LNCaP clone FGC (cell line): ENCODE measurements around the gene TSGA10IP.

Experiments
- DNase-seq: peaks from one replicate; pipeline ENCODE4 v3.0.0-alpha.2; 2011; ENCODE audit warnings: low read depth
- H3K4me3 ChIP-seq: 2 replicates; pipeline ENCODE4 v1.5.1; 2011; ENCODE audit warnings: mild to moderate bottlenecking, low read depth, low read length, control low read depth
- CTCF ChIP-seq: IDR thresholded peaks from 2 replicates; pipeline ENCODE4 v1.5.1; 2012; ENCODE audit warnings: mild to moderate bottlenecking; ENCODE audit not compliant: control insufficient read depth, insufficient read depth; ENCODE audit errors: extremely low read depth

Gene TSGA10IP

GRCh38 chr11:65965986-65966762 is 20.9 kb downstream of the TSGA10IP start:
- no peak for TF ChIP-seq CTCF
- DNase-seq, result no peak
- H3K4me3 ChIP-seq, result no peak overlapping the region

- DNase-seq, result no peak
- no peak overlapping the region for H3K4me3 ChIP-seq
- TF ChIP-seq CTCF, result no peak
Observed at GRCh38 chr11:65967329-65967934, 22.2 kb downstream of the TSGA10IP start.

DNA sequence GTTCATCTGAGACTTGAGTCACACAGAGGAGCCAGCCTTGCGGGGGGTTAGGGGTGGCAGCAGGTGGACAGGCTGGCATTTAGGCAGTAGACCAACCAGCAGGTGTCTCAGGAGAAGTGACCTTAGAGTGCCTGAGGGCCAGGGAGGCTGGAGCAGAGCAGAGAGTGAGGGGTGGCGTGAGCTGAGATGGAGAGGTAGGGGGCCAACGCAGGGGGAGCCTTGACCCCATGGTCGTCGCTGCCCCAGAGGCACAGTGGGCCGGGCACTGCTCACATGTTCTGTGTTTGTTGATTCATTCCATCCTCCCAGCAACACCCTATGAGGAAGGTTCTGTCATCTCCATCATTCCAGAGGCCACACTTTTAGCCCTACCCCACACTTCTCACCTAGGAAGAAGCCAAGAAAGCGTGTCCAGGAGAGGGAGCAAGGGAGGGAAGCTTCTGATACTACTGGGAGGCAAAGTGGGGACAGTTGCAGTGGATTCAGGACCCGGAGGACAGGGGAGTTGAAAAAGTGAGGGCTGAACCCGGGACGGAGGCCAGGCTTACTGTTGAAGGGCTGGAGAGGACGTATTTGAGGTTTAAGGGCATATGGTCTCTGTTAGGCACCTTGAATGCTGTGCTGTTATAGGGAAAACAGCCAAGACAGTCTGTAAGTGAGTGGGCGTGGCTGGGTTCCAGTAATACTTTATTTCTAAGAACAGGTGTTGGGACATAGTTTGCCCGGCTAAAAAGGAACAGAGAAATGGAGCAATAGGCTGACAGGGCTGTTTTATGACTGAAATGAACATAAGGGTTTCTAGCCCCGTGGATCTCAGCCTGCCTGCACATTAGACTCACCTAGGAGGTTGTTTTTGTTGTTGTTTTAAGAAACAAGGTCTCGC is 23.6 kb downstream of the TSGA10IP start:
- no peak overlapping the region for H3K4me3 ChIP-seq
- no peak for DNase-seq
- TF ChIP-seq CTCF, result no peak

- no peak overlapping the region for H3K4me3 ChIP-seq
- no peak for DNase-seq
- TF ChIP-seq CTCF, result no peak
Observed at GRCh38 chr11:65972116-65972515, 26.8 kb downstream of the TSGA10IP start.

- DNase-seq, result no peak
- no peak for TF ChIP-seq CTCF
- no peak overlapping the region for H3K4me3 ChIP-seq
Observed at GRCh38 chr11:65973439-65974110, 28.3 kb downstream of the TSGA10IP start.

GRCh38 chr11:65975771-65976170 is 30.5 kb downstream of the TSGA10IP start:
- no peak for DNase-seq
- no peak for TF ChIP-seq CTCF
- no peak overlapping the region for H3K4me3 ChIP-seq
